Measurements from ENCODE around the gene KIF6. TPM values are rescaled to one million over a fixed set of nuclear protein-coding genes. Genes with fewer than 3 reads are reported as not detected.

KIF6 gene
- total and polyA plus RNA-seq, 2 donors (not counting 1 experiment from before 2014, with no cell fraction given), result not detected

GRCh38 chr6:39402239-39402751, 322.9 kb downstream of the KIF6 start:
- Histone ChIP-seq H3K27ac (ENCODE audit: low read length in 2 of 2) (no peak overlapping the region), H3K79me2 (ENCODE audit: control insufficient read depth, insufficient read depth, low read length) (no peaks in the 10 kb centered on the region), H3K4me3 (ENCODE audit: control extremely low read depth in 1 of 5, extremely low read depth in 1 of 5, insufficient read depth in 1 of 5, low read depth in 2 of 5, low read length in 4 of 5) (no peak overlapping the region), H3K36me3 (replicated peaks in 1 of 2; ENCODE audit: control extremely low read depth in 1 of 2, control insufficient read depth in 1 of 2, extremely low read depth in 1 of 2, insufficient read depth in 2 of 2, low read length in 1 of 2) (no peaks in the 10 kb centered on the region), H2AFZ (ENCODE audit: insufficient read depth, low read depth, low read length, poor library complexity, severe bottlenecking) (no peak overlapping the region), H3K9me3 (ENCODE audit: control extremely low read depth in 1 of 3, control insufficient read depth in 2 of 3, insufficient read depth in 1 of 3, low read length in 2 of 3) (no peaks in the 10 kb centered on the region), H4K20me1 (ENCODE audit: control insufficient read depth, insufficient read depth, low read length, poor library complexity, severe bottlenecking) (no peaks in the 10 kb centered on the region), H3K4me1 (ENCODE audit: control insufficient read depth in 2 of 2, insufficient read depth in 2 of 2, low read length in 2 of 2) (no peaks in the 10 kb centered on the region), H3K9ac (ENCODE audit: low read length) (no peak overlapping the region), H3K27me3 (replicated peaks in 1 of 4; ENCODE audit: control extremely low read depth in 1 of 4, control insufficient read depth in 3 of 4, insufficient read depth in 4 of 4, low read length in 3 of 4) (no peaks in the 10 kb centered on the region), H3K4me2 (replicated peaks; ENCODE audit: low read depth, low read length, poor library complexity, severe bottlenecking) (no peak overlapping the region)
- TF ChIP-seq EZH2 (IDR thresholded peaks at IDR 0.05; ENCODE audit: borderline replicate concordance, insufficient read depth, low read depth, low read length, poor library complexity, severe bottlenecking), result no peak
- TF ChIP-seq CTCF (IDR thresholded peaks at IDR 0.05), result no peak
- Mint-ChIP-seq H3K27ac (no peak overlapping the region), H3K4me3 (no peak overlapping the region), H3K4me1 (no peaks in the 10 kb centered on the region), H3K9me3 (ENCODE audit: insufficient read depth) (no peaks in the 10 kb centered on the region), H3K27me3 (no peaks in the 10 kb centered on the region)
- ChIA-PET CTCF (no interaction called here), POLR2A (no interaction called here)
- no peak for DNase-seq
- intact Hi-C loops (cut with micrococcal nuclease), result no loop called here
- no peak for ATAC-seq (ENCODE audit: low read depth)
- WGBS (ENCODE audit: insufficient coverage), result 100% methylated on average over 2 of the region's 7 CpGs

GRCh38 chr6:39401376-39401775, 323.8 kb downstream of the KIF6 start:
- Histone ChIP-seq H3K4me3 (ENCODE audit: control extremely low read depth in 1 of 5, extremely low read depth in 1 of 5, insufficient read depth in 1 of 5, low read depth in 2 of 5, low read length in 4 of 5) (no peak overlapping the region), H2AFZ (ENCODE audit: insufficient read depth, low read depth, low read length, poor library complexity, severe bottlenecking) (no peak overlapping the region), H3K4me1 (ENCODE audit: control insufficient read depth in 2 of 2, insufficient read depth in 2 of 2, low read length in 2 of 2) (no peaks in the 10 kb centered on the region), H3K79me2 (ENCODE audit: control insufficient read depth, insufficient read depth, low read length) (no peaks in the 10 kb centered on the region), H3K27me3 (replicated peaks in 1 of 4; ENCODE audit: control extremely low read depth in 1 of 4, control insufficient read depth in 3 of 4, insufficient read depth in 4 of 4, low read length in 3 of 4) (no peaks in the 10 kb centered on the region), H3K36me3 (replicated peaks in 1 of 2; ENCODE audit: control extremely low read depth in 1 of 2, control insufficient read depth in 1 of 2, extremely low read depth in 1 of 2, insufficient read depth in 2 of 2, low read length in 1 of 2) (no peaks in the 10 kb centered on the region), H3K27ac (ENCODE audit: low read length in 2 of 2) (no peak overlapping the region), H3K9ac (ENCODE audit: low read length) (no peak overlapping the region), H3K9me3 (ENCODE audit: control extremely low read depth in 1 of 3, control insufficient read depth in 2 of 3, insufficient read depth in 1 of 3, low read length in 2 of 3) (no peaks in the 10 kb centered on the region), H3K4me2 (replicated peaks; ENCODE audit: low read depth, low read length, poor library complexity, severe bottlenecking) (no peak overlapping the region), H4K20me1 (ENCODE audit: control insufficient read depth, insufficient read depth, low read length, poor library complexity, severe bottlenecking) (no peaks in the 10 kb centered on the region)
- Mint-ChIP-seq H3K9me3 (ENCODE audit: insufficient read depth) (no peaks in the 10 kb centered on the region), H3K4me1 (no peaks in the 10 kb centered on the region), H3K27me3 (no peaks in the 10 kb centered on the region), H3K4me3 (no peak overlapping the region), H3K27ac (no peak overlapping the region)
- no peak for TF ChIP-seq EZH2 (IDR thresholded peaks at IDR 0.05; ENCODE audit: borderline replicate concordance, insufficient read depth, low read depth, low read length, poor library complexity, severe bottlenecking)
- TF ChIP-seq CTCF (IDR thresholded peaks at IDR 0.05), result no peak
- intact Hi-C loops (cut with micrococcal nuclease), result no loop called here
- no peak for DNase-seq
- CTCF ChIA-PET, result no interaction called here
- POLR2A ChIA-PET, result no interaction called here
- ATAC-seq (ENCODE audit: low read depth), result no peak
- no CpG with 5 or more reads among the region's 3 CpGs for WGBS (ENCODE audit: insufficient coverage)

Measured in B cell (primary cell).